Measurements from ENCODE around the gene KCTD6.

The KCTD6 gene

GRCh38 chr3:58464866-58465265 lies 27.0 kb upstream of the KCTD6 start:
- in situ Hi-C loops (cut with MboI; ENCODE audit: low pct_unique_long_range_greater_than_20kb, low sequenced_read_pairs, unreplicated experiment), result no loop called here
- TF ChIP-seq, protein P1, sequence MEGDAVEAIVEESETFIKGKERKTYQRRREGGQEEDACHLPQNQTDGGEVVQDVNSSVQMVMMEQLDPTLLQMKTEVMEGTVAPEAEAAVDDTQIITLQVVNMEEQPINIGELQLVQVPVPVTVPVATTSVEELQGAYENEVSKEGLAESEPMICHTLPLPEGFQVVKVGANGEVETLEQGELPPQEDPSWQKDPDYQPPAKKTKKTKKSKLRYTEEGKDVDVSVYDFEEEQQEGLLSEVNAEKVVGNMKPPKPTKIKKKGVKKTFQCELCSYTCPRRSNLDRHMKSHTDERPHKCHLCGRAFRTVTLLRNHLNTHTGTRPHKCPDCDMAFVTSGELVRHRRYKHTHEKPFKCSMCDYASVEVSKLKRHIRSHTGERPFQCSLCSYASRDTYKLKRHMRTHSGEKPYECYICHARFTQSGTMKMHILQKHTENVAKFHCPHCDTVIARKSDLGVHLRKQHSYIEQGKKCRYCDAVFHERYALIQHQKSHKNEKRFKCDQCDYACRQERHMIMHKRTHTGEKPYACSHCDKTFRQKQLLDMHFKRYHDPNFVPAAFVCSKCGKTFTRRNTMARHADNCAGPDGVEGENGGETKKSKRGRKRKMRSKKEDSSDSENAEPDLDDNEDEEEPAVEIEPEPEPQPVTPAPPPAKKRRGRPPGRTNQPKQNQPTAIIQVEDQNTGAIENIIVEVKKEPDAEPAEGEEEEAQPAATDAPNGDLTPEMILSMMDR (IDR thresholded peaks at IDR 0.05; ENCODE audit: extremely low read depth, insufficient read depth, missing control alignments), result no peak
- DNase-seq (ENCODE audit: low spot score), result no peak

DNA sequence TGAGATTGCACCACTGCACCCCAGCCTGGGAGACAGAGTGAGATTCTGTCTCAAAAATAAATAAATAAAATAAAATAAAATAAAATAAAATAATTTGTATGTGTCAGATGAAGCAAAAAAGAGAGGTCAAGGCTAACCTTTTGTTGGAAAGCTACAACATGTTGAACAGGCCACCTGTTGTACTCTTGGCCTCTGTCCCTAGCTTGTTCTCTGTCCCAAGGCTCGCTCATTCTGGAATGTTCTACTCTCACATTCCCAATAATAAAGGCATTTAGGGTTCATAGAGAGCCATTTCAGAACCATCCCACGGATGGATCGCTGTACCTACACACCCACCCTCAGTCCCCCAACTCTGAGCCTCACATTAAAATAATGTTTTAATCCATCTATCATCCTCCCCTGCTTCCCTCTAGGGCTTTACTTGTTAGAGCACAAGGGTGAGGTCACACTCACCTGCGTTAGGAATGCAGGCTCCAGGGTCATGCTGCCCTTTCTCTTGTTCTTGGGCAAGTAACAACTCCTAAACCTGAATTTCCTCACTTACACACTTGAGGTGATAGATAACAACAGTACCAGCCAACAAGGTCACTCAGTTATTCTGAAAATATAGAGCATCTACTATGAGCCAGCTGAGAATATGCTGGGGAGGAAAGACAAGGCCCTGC lies 24.9 kb upstream of the KCTD6 start:
- in situ Hi-C loops (cut with MboI; ENCODE audit: low pct_unique_long_range_greater_than_20kb, low sequenced_read_pairs, unreplicated experiment), result no loop called here
- DNase-seq (ENCODE audit: low spot score), result no peak
- TF ChIP-seq, protein P1 (IDR thresholded peaks at IDR 0.05; ENCODE audit: extremely low read depth, insufficient read depth, missing control alignments), result no peak

- in situ Hi-C loops (cut with MboI; ENCODE audit: low pct_unique_long_range_greater_than_20kb, low sequenced_read_pairs, unreplicated experiment), result no loop called here
- DNase-seq (ENCODE audit: low spot score), result no peak
- TF ChIP-seq, protein P1 (IDR thresholded peaks at IDR 0.05; ENCODE audit: extremely low read depth, insufficient read depth, missing control alignments), result no peak
These were observed 22.8 kb upstream of the KCTD6 start for GRCh38 chr3:58469096-58469495.

DNA sequence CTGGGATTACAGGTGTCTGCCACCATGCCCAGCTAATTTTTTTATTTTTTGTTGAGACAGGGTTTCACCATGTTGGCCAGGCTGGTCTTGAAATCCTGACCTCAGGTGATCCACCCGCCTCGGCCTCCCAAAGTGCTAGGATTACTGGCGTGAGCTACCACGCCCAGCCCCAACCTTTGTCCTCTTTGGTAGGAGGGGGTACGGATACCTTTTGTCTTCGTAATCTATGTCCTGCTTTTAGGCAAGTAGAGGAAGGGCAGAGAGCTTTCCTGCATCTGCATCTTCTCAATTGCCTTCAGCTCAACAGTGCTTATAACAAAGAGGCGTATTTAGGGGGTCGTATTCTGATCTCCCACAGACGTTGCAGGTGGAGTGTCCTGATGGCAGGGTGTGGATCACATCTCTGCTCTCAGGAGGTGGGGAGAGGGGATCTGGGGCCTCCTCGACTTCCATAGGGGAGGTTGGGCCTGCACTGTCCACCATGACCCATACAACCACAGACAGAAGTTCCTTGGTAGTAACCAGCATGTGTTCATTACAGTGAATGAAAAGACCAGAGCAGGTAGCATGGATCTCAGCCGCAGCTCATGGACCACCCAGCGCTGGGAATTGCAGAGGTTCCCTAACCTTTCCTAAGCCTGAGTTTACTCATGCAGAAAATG lies 21.4 kb upstream of the KCTD6 start:
- no peak for DNase-seq (ENCODE audit: low spot score)
- in situ Hi-C loops (cut with MboI; ENCODE audit: low pct_unique_long_range_greater_than_20kb, low sequenced_read_pairs, unreplicated experiment), result no loop called here

DNA sequence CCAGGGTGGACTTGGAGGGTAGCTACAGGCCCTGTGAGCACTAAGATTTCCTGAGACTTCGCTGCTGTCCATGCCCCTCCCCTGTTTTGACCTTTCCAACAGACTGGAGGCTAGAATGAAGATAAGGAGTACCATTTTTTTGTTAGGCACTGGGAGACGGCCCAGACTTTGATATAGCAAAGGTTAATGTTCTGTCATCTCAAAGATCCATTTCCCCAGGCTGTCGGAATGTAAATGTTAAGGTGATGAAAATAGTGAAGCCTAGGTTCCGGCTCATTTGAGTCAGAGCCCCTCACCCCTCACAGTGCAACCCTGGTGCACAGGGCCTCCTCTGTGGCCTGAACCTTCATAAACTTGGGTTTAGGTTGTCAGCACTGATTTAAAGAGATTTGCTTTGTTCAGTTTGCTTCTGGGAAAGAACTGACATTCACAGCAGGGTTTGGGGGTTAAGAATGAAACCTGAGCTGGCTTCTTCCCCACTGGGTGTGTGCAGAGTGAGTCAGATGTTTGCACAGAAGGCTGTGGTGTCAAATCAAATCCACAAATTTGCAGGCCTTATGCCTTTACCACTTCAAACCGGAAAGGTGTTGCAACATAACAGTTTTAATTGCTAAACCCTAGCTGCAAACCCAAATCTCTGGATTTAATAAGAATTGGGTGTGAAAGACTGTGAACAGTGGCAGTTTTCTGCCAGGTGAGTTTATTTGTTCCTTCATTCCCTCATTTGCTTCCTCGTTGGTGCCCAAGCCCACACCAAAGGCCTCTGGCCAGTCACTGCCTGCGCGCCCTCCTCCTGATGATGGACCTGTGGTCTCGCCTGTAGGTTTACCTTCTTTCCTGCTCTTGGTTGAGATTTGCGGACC lies 20.6 kb upstream of the KCTD6 start:
- in situ Hi-C loops (cut with MboI; ENCODE audit: low pct_unique_long_range_greater_than_20kb, low sequenced_read_pairs, unreplicated experiment), result no loop called here
- TF ChIP-seq, protein P1 (IDR thresholded peaks at IDR 0.05; ENCODE audit: extremely low read depth, insufficient read depth, missing control alignments), result no peak
- DNase-seq (ENCODE audit: low spot score), result peak; percentile 43

More for the DNA sequence above, 21.4 kb upstream of the KCTD6 start:
- TF ChIP-seq, protein P1 (IDR thresholded peaks at IDR 0.05; ENCODE audit: extremely low read depth, insufficient read depth, missing control alignments), result no peak

DNA sequence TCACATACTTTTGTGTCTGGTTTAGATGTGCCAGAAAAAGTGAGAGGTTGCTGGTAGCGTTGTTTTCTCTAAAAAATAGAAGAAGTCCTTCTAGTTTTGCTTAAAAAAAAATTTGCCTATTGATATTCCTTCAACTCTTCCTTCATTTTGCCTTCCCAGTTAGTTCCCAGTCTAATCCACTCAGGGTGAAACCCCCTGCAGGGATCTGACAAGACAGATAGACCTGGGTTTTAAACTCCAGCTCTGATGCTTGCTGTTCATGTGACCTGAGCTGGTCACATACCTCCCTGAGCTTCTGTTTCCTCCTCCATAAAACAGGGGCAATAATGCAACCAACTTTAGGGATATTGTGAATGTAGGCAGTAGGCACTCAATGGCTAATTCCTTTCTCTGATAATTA lies 18.6 kb upstream of the KCTD6 start:
- no peak for DNase-seq (ENCODE audit: low spot score)
- in situ Hi-C loops (cut with MboI; ENCODE audit: low pct_unique_long_range_greater_than_20kb, low sequenced_read_pairs, unreplicated experiment), result no loop called here
- TF ChIP-seq, protein P1 (IDR thresholded peaks at IDR 0.05; ENCODE audit: extremely low read depth, insufficient read depth, missing control alignments), result no peak

Measured in GM13977 (cell line).